ENCODE data around the gene CUL5. TPM values are rescaled to one million over a fixed set of nuclear protein-coding genes. Genes with fewer than 3 reads are reported as not detected.

Gene CUL5
- polyA plus RNA-seq, 1 donor (not counting 4 experiments of a cell fraction or from before 2014, with no cell fraction given): 15.1 TPM

DNA sequence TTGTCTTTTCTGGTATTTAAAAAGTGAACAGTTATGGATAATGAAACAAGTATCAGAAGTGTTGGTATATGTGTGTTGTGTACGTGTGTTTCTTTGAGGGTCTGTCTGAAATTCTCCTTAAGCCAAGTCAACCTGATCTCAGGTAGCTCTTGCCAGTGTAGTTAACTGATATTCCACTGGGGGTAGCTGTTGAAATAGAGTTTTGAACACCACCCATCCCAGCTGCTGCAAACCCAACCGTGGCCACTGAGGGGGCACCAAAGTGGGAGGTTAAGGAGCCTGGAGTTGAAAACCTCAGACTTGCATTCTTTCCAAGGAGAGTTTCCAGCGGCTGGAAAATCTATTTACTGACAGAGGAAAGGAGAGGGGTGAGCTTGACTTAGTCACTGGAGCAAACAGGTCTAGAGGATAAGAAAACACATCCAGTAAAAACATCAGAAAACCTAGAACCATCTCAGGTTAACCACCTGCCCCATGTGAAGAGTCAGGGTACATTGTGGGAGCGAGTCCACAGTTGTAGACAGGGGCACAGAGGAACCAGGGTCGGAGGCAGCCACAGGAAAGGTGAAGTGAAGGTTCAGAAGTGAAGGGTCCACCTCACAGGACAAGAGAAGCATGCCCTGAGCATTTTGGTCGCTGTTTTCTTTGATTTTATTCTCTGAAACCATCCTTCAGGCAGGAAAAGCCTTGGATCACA is 8.8 kb upstream of the CUL5 start:
- dilution Hi-C loops (cut with MboI; ENCODE audit: extremely low pct_ligation_motif_present, low sequenced_read_pairs): no loop called here
- no peaks in the 10 kb centered on the region for H4K20me1 ChIP-seq (ENCODE audit: control insufficient read depth, extremely low read depth, insufficient read depth, low read length)
- H3K4me2 ChIP-seq (ENCODE audit: control insufficient read depth, extremely low read depth, insufficient read depth, low read depth, low read length): no peak overlapping the region
- TF ChIP-seq, protein P1, sequence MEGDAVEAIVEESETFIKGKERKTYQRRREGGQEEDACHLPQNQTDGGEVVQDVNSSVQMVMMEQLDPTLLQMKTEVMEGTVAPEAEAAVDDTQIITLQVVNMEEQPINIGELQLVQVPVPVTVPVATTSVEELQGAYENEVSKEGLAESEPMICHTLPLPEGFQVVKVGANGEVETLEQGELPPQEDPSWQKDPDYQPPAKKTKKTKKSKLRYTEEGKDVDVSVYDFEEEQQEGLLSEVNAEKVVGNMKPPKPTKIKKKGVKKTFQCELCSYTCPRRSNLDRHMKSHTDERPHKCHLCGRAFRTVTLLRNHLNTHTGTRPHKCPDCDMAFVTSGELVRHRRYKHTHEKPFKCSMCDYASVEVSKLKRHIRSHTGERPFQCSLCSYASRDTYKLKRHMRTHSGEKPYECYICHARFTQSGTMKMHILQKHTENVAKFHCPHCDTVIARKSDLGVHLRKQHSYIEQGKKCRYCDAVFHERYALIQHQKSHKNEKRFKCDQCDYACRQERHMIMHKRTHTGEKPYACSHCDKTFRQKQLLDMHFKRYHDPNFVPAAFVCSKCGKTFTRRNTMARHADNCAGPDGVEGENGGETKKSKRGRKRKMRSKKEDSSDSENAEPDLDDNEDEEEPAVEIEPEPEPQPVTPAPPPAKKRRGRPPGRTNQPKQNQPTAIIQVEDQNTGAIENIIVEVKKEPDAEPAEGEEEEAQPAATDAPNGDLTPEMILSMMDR (optimal IDR thresholded peaks at IDR 0.05 in 1 of 3, IDR thresholded peaks at IDR 0.05 in 1 of 3, conservative IDR thresholded peaks at IDR 0.05 in 1 of 3; ENCODE audit: extremely low read depth in 1 of 3, insufficient read depth in 2 of 3, low read length in 3 of 3): peak; percentile 60 to 67 (median 65)
- no peak for TF ChIP-seq EZH2 (IDR thresholded peaks at IDR 0.05; ENCODE audit: low read length)
- no peaks in the 10 kb centered on the region for H3K4me1 ChIP-seq (ENCODE audit: control insufficient read depth, extremely low read depth, insufficient read depth, low read length)
- no peak overlapping the region for H3K9ac ChIP-seq (ENCODE audit: control insufficient read depth, extremely low read depth, insufficient read depth, low read length)
- FAIRE-seq (peak; percentile 44), DNase-seq (ENCODE audit: low read depth, low spot score) (no peak)
- H3K4me3 ChIP-seq (ENCODE audit: control insufficient read depth in 2 of 3, extremely low read depth in 1 of 3, insufficient read depth in 2 of 3, low read depth in 1 of 3, low read length in 3 of 3): no peak overlapping the region
- H3K36me3 ChIP-seq (ENCODE audit: control insufficient read depth in 2 of 2, extremely low read depth in 1 of 2, insufficient read depth in 2 of 2, low read length in 2 of 2): no peaks in the 10 kb centered on the region
- no peaks in the 10 kb centered on the region for H3K9me3 ChIP-seq (ENCODE audit: control insufficient read depth, low read depth, low read length)
- H3K27me3 ChIP-seq (ENCODE audit: control insufficient read depth, extremely low read depth, insufficient read depth, low read length): no peaks in the 10 kb centered on the region
- no peaks in the 10 kb centered on the region for H3K79me2 ChIP-seq (ENCODE audit: control insufficient read depth, insufficient read depth, low read length)
- no peak overlapping the region for H2AFZ ChIP-seq (ENCODE audit: control insufficient read depth, low read length)
- H3K9me1 ChIP-seq (ENCODE audit: control insufficient read depth, extremely low read depth, insufficient read depth, low read length): no peaks in the 10 kb centered on the region
- no peak overlapping the region for H3K27ac ChIP-seq (ENCODE audit: control insufficient read depth, insufficient read depth, low read length)

DNA sequence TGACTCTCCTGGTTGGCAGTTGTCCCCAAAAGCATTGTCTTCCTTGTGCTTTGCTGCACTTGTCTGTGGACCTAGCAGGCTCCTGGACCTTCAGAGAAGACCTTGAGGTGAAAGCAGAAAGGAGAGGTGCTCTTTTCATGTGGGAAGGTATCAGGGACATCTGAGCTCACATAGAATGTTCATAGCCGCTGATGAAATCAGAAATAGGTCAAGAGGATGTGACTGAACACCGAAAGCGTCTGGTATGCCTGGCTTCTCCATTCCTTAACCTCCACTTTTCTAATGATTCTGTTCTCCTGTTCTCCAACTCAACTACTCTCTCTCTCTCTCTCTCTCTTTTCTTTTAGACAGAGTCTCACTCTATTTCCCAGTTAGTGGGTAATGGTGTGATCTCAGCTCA is 6.2 kb upstream of the CUL5 start:
- H3K79me2 ChIP-seq (ENCODE audit: control insufficient read depth, insufficient read depth, low read length): no peaks in the 10 kb centered on the region
- no peak for DNase-seq (ENCODE audit: low read depth, low spot score)
- no peak overlapping the region for H3K4me3 ChIP-seq (ENCODE audit: control insufficient read depth in 2 of 3, extremely low read depth in 1 of 3, insufficient read depth in 2 of 3, low read depth in 1 of 3, low read length in 3 of 3)
- H3K9me3 ChIP-seq (ENCODE audit: control insufficient read depth, low read depth, low read length): no peaks in the 10 kb centered on the region
- no peaks in the 10 kb centered on the region for H3K9me1 ChIP-seq (ENCODE audit: control insufficient read depth, extremely low read depth, insufficient read depth, low read length)
- no peaks in the 10 kb centered on the region for H4K20me1 ChIP-seq (ENCODE audit: control insufficient read depth, extremely low read depth, insufficient read depth, low read length)
- dilution Hi-C loops (cut with MboI; ENCODE audit: extremely low pct_ligation_motif_present, low sequenced_read_pairs): no loop called here
- TF ChIP-seq, protein P1 (optimal IDR thresholded peaks at IDR 0.05 in 1 of 3, IDR thresholded peaks at IDR 0.05 in 1 of 3, conservative IDR thresholded peaks at IDR 0.05 in 1 of 3; ENCODE audit: extremely low read depth in 1 of 3, insufficient read depth in 2 of 3, low read length in 3 of 3): no peak
- TF ChIP-seq EZH2 (IDR thresholded peaks at IDR 0.05; ENCODE audit: low read length): no peak
- H3K4me2 ChIP-seq (ENCODE audit: control insufficient read depth, extremely low read depth, insufficient read depth, low read depth, low read length): no peak overlapping the region
- no peak overlapping the region for H3K27ac ChIP-seq (ENCODE audit: control insufficient read depth, insufficient read depth, low read length)
- no peaks in the 10 kb centered on the region for H3K4me1 ChIP-seq (ENCODE audit: control insufficient read depth, extremely low read depth, insufficient read depth, low read length)
- no peaks in the 10 kb centered on the region for H3K27me3 ChIP-seq (ENCODE audit: control insufficient read depth, extremely low read depth, insufficient read depth, low read length)
- no peak overlapping the region for H3K9ac ChIP-seq (ENCODE audit: control insufficient read depth, extremely low read depth, insufficient read depth, low read length)
- no peak overlapping the region for H2AFZ ChIP-seq (ENCODE audit: control insufficient read depth, low read length)
- no peak for FAIRE-seq
- no peaks in the 10 kb centered on the region for H3K36me3 ChIP-seq (ENCODE audit: control insufficient read depth in 2 of 2, extremely low read depth in 1 of 2, insufficient read depth in 2 of 2, low read length in 2 of 2)
